Thoracic aorta (tissue), 2 donors: Measurements from ENCODE around the gene NEU4. TPM values are rescaled to one million over a fixed set of nuclear protein-coding genes. Genes with fewer than 3 reads are reported as not detected.
"Not testable (repeated sequence)": the region's sequence is repeated elsewhere in the genome, so short reads cannot be mapped to it uniquely, and the experiment has no call there.

Experiments
- ATAC-seq: fragments of 150-250 bp; one replicate; pipeline ENCODE4 v1.8.0; 2017; ENCODE audit warnings: low read depth; ENCODE audit not compliant: insufficient number of reproducible peaks, low FRiP score
- DNase-seq: peaks from one replicate; pipeline ENCODE4 v3.0.0-alpha.2; 2020; ENCODE audit warnings: low spot score
- H3K27ac ChIP-seq, 2 donors: fragments of 200-600 bp; sonication (generic); 1 replicate in 1 of 2; 2 replicates in 1 of 2; pipeline ENCODE4 v1.5.1; 2016; ENCODE audit warnings: mild to moderate bottlenecking in 2 of 2, moderate library complexity in 2 of 2
- H3K27me3 ChIP-seq: fragments of 200-600 bp; sonication (generic); replicated peaks from 2 replicates; pipeline ENCODE4 v1.6.0; 2016; ENCODE audit warnings: mild to moderate bottlenecking; ENCODE audit not compliant: insufficient read depth
- H3K36me3 ChIP-seq: fragments of 200-600 bp; sonication (generic); one replicate; pipeline ENCODE4 v1.5.1; 2016
- H3K4me1 ChIP-seq, 2 donors: fragments of 200-600 bp; sonication (generic); 1 replicate in 1 of 2; 2 replicates in 1 of 2; pipeline versions ENCODE4 v1.5.1 to v1.6.0; 2016; ENCODE audit warnings: low read depth in 2 of 2, mild to moderate bottlenecking in 1 of 2; ENCODE audit not compliant: control insufficient read depth in 1 of 2
- H3K4me3 ChIP-seq: fragments of 200-600 bp; sonication (generic); 2 replicates; pipeline ENCODE4 v1.5.1; 2016; ENCODE audit warnings: mild to moderate bottlenecking
- H3K9me3 ChIP-seq: fragments of 200-600 bp; sonication (generic); 2 replicates; pipeline ENCODE4 v1.5.1; 2016
- CTCF ChIP-seq: fragments of 200-600 bp; sonication (generic); IDR thresholded peaks from one replicate; pipeline ENCODE4 v1.5.1; 2019; ENCODE audit warnings: antibody characterized with exemption
- total RNA-seq, 2 donors: library from RNA; depleted of rRNA; stranded (reverse); fragments of >200 nt; gene quantifications; one replicate each; pipeline versions ENCODE4 v1.1.0 to v1.2.3, GENCODE V29; 2016

Gene NEU4
- 10 to 100 TPM in 1 of 2 donors, 1 to 10 TPM in 1; 5.4 to 22.0 TPM for total RNA-seq

GRCh38 chr2:241808721-241809382, at the start of gene NEU4:
NEU4 (plus strand) TSS chr2:241809193; CDS start chr2:241814485, 5,292 bp downstream.
- DNase-seq: no peak
- no peak for ATAC-seq
- Histone ChIP-seq H3K9me3 (no peaks in the 10 kb centered on the region), H3K4me3 (no peak within 1 kb of the TSS), H3K4me1 (peaks cover 3 to 30% of the 10 kb centered on the region in 2 donors), H3K27ac (no peak within 1 kb of the TSS), H3K36me3 (no peaks in the 10 kb centered on the region), H3K27me3 (no peaks in the 10 kb centered on the region)
- TF ChIP-seq CTCF: no peak

GRCh38 chr2:241759893-241760292, 49.1 kb upstream of the NEU4 start:
- H3K36me3 ChIP-seq: peaks cover 28% of the 10 kb centered on the region
- H3K4me1 ChIP-seq, H3K27me3 ChIP-seq, H3K9me3 ChIP-seq, ATAC-seq, H3K4me3 ChIP-seq, H3K27ac ChIP-seq, DNase-seq: not testable (repeated sequence)

- Histone ChIP-seq H3K27ac (no peak overlapping the region), H3K36me3 (peaks cover 28% of the 10 kb centered on the region), H3K4me1 (no peaks in the 10 kb centered on the region), H3K9me3 (no peaks in the 10 kb centered on the region), H3K27me3 (no peaks in the 10 kb centered on the region), H3K4me3 (no peak overlapping the region)
- DNase-seq: no peak
- no peak for ATAC-seq
- TF ChIP-seq CTCF: no peak
Observed at GRCh38 chr2:241760301-241760771, 48.7 kb upstream of the NEU4 start.

GRCh38 chr2:241762321-241762932, 46.6 kb upstream of the NEU4 start:
- DNase-seq: no peak
- Histone ChIP-seq H3K27ac (no peak overlapping the region), H3K4me1 (no peaks in the 10 kb centered on the region), H3K27me3 (no peaks in the 10 kb centered on the region), H3K36me3 (peaks cover 17% of the 10 kb centered on the region), H3K4me3 (no peak overlapping the region), H3K9me3 (no peaks in the 10 kb centered on the region)
- ATAC-seq: no peak
- no peak for TF ChIP-seq CTCF

- no peak for TF ChIP-seq CTCF
- Histone ChIP-seq H3K9me3 (no peaks in the 10 kb centered on the region), H3K36me3 (peaks cover 16% of the 10 kb centered on the region), H3K27me3 (no peaks in the 10 kb centered on the region), H3K27ac (no peak overlapping the region), H3K4me3 (no peak overlapping the region), H3K4me1 (no peaks in the 10 kb centered on the region)
- ATAC-seq: no peak
- no peak for DNase-seq
Observed at GRCh38 chr2:241762933-241763369, 46.0 kb upstream of the NEU4 start.
